CD4-positive, alpha-beta T cell treated with Interleukin-2 at 100 ng/mL for 4 hours (primary cell): ENCODE results near the gene ZNF518A.
"Not testable (repeated sequence)": the region's sequence is repeated elsewhere in the genome, so short reads cannot be mapped to it uniquely, and the experiment has no call there.

Source experiments
- DNase-seq: peaks from one replicate; pipeline ENCODE4 v3.0.0-alpha.2; 2020; ENCODE audit warnings: low spot score

The ZNF518A gene

DNA sequence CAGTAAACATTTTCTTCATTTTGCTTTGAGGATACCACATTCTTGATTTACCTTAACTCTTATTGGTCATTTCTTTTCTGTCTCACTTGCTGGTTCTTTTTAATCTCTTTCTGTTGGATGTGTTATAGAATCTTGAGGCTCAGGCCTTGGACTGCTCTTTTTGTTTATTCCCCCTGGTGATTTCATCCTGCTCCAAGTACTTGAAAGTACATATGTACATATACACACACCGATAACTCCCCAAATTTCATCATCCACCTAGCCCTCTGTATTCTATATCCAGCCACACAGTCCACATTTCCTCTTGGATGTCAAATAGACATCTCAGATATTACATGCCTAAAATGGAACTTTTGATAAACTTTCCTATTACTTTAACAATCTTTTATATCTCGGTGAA, 7.5 kb downstream of the ZNF518A start:
- DNase-seq: no peak

DNA sequence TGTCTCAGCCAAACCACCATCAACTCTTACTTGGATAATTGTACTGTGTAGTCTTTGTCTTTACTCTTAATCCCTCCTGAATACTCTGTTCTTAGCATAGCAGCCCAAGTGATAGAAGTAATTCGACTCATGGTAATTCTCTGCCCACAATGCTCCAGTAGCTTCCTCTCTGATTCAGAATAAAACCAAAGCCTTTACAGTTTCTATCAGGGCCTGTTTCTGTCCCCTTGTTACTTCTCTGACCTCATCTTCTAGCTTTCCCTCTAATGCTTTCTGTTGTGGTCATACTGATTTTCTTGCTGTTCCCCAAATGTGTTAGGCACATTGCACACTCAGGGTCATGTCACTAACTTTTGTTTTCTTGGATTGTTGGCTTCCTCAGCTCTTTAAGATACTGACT, 8.0 kb downstream of the ZNF518A start:
- no peak for DNase-seq

DNA sequence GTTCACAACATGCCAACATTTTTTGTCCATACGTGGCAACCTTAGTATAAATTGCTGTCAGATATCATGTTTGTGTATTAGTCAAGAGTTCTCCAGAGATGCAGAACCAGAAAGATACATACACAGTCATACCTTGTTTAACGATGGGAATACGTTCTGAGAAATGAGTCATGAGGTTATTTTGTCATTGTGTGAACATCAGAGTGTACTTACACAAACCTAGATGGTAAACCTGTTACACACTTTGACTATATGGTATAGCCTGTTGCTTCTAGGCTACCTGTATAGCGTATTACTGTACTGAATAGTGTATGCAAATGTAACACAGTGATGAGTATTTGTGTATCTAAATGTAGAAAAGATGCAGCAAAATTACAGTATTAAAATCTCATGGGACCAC, 22.3 kb downstream of the ZNF518A start:
- DNase-seq: no peak

DNA sequence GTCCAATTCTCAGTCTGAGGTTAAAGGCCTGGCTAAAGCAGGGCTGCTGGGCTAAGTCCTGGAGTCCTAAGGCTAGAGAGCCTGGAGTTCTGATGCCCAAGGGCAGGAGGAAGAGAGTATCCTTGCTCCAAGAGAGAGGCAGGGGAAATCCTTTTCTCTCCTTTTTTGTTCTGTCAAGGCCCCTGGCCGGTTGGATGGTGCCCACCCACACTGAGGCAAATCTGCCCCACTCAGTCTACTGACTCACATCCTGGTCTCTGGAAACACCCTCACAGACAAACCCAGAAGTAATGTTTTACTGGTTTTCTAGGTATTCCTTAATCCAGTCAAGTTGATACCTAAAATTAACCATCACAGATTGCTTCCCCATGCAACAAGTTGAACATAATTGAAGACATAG, 23.0 kb downstream of the ZNF518A start:
- no peak for DNase-seq

- DNase-seq: no peak
These were observed 35.6 kb downstream of the ZNF518A start for GRCh38 chr10:96165726-96166125.

DNA sequence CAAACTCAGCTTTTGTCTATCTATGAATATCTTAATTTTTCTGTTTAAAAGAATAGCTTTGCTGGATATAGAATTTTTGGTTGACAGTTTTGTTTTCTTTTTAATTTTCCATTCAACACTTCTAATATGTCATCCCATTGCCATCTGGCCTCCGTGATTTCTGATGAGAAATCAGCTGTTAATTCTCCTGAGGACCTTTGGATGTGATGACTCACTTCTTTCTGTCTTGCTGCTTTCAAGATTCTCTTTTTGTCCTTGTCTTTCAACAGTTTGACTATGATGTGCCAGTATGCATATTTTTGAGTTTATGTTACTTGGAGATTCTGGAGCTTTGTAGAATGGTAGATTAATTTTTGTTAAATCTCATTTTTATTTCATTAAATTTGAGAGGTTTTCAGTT, 38.4 kb downstream of the ZNF518A start:
- DNase-seq: no peak

DNA sequence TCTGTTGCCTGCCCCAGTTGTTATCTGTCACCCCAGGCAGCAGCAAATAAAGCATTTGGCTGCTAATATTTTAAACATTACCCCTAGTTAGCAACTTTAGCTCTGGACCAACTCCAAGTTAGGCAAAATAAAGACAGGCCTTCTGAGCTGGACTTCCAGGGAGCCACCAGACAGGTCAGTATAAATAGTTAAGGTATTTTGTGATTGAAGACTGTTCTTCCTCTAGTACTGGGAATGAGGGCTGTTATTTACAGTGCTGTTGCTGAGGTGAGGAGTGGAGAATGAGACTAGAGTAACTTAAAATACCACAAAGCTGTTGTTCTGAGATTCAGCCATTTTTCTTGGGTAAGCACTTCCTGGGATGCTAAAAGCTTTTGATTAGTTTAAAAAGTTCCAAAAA, 40.1 kb downstream of the ZNF518A start:
- DNase-seq: no peak

DNA sequence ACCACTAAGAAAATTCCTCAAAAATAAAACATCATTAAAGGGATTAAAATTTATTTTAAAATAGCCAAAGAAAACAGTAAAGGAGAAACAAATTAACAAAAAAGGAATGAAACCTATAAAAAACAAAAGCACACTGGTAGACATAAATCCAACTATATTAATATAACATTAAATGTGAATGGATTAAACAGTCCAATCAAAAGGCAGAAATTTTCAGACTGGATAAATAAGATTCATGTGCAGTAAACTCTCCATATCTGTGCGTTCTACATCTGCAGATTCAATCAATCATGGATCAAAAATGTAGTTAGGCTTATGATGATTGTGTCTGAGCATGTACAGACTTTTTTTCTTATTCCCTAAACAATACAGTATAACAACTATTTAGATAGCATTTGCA, 42.6 kb downstream of the ZNF518A start:
- no peak for DNase-seq

DNA sequence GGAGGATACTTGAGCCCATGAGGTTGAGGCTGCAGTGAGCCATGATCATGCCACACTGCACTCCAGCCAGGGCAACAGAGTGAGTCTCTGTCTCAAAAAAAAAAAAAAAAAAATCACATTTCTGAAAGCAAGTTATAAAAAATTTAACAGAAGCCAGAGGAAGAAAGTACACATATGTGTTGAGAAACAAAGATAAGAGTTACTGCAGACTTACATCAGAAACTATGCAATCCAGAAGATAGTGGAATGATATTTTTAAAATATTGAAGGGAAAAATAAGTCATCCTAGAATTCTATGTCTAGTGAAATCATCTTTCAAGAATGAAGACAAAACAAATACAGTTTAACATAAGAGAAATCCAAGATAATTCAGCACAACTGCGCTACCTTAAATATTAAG, 46.9 kb downstream of the ZNF518A start:
- DNase-seq: no peak

- no peak for DNase-seq
These were observed 58.3 kb downstream of the ZNF518A start for GRCh38 chr10:96188421-96188820.

- DNase-seq: no peak
These were observed 58.8 kb downstream of the ZNF518A start for GRCh38 chr10:96188916-96189315.

GRCh38 chr10:96189505-96189904, 59.4 kb downstream of the ZNF518A start:
- not testable (repeated sequence) for DNase-seq

- no peak for DNase-seq
These were observed 71.4 kb downstream of the ZNF518A start for GRCh38 chr10:96201525-96201924.

- no peak for DNase-seq
These were observed 75.5 kb downstream of the ZNF518A start for GRCh38 chr10:96205580-96205979.

GRCh38 chr10:96208271-96208670, 78.2 kb downstream of the ZNF518A start:
- no peak for DNase-seq

DNA sequence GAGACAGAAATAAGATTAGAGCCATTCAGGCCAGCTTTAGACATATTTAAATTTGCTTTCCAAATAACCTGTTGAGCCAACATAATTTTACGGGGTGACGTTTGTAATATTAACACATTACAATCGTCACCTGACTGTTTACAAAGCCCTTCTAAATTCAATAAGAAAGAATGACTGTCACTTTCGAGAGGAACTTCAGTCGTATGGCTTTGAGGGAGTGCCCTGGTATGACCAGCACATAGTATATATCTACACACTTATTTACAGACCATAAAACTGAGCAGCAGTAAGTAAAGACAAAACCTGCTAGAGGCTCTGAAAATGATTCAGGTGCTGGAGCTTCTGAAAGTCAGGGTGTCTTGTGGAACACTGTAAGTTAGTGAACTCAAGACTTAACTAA, 78.8 kb downstream of the ZNF518A start:
- no peak for DNase-seq

GRCh38 chr10:96211764-96212163, 81.7 kb downstream of the ZNF518A start:
- no peak for DNase-seq

- DNase-seq: no peak
These were observed 82.8 kb downstream of the ZNF518A start for GRCh38 chr10:96212911-96213310.
